ENCODE measurements around the gene SAMD9L.
"Not testable (repeated sequence)": the region's sequence is repeated elsewhere in the genome, so short reads cannot be mapped to it uniquely, and the experiment has no call there.

The SAMD9L gene

GRCh38 chr7:93145354-93145753 is 2.8 kb downstream of the SAMD9L start:
- DNase-seq: no peak

- DNase-seq: no peak
These were observed 6.1 kb downstream of the SAMD9L start for GRCh38 chr7:93142127-93142526.

GRCh38 chr7:93140582-93141191 is 7.5 kb downstream of the SAMD9L start:
- no peak for DNase-seq

- no peak for DNase-seq
These were observed 9.6 kb downstream of the SAMD9L start for GRCh38 chr7:93138576-93138975.

GRCh38 chr7:93133005-93133404 is 15.2 kb downstream of the SAMD9L start:
- no peak for DNase-seq

GRCh38 chr7:93132216-93132615 is 16.0 kb downstream of the SAMD9L start:
- DNase-seq: no peak

- not testable (repeated sequence) for DNase-seq
These were observed 21.2 kb downstream of the SAMD9L start for GRCh38 chr7:93126954-93127353.

- DNase-seq: not testable (repeated sequence)
These were observed 24.7 kb downstream of the SAMD9L start for GRCh38 chr7:93123532-93123931.

GRCh38 chr7:93120592-93121549 is 27.3 kb downstream of the SAMD9L start:
- no peak for DNase-seq

- DNase-seq: no peak
These were observed 28.8 kb downstream of the SAMD9L start for GRCh38 chr7:93119191-93119905.

GRCh38 chr7:93117852-93118530 is 30.2 kb downstream of the SAMD9L start, which contains the start of gene SAMD9:
Gene SAMD9, minus strand, starts transcription at chr7:93117979. Its CDS starts 11,882 bp downstream, at chr7:93106097.
- DNase-seq: no peak

- DNase-seq: no peak
These were observed 30.9 kb downstream of the SAMD9L start for GRCh38 chr7:93117327-93117726.

GRCh38 chr7:93115796-93116195 is 32.4 kb downstream of the SAMD9L start:
- no peak for DNase-seq

GRCh38 chr7:93108003-93108402 is 40.2 kb downstream of the SAMD9L start:
- no peak for DNase-seq

- DNase-seq: no peak
These were observed 50.8 kb downstream of the SAMD9L start for GRCh38 chr7:93097388-93097787.

- DNase-seq: no peak
These were observed 55.3 kb downstream of the SAMD9L start for GRCh38 chr7:93092757-93093370.
